Astrocyte (in vitro differentiated cells and primary cell): ENCODE results near the gene CTBP2. TPM values are rescaled to one million over a fixed set of nuclear protein-coding genes. Genes with fewer than 3 reads are reported as not detected.

ENCODE experiments used
- DNase-seq: peaks from one replicate; pipeline ENCODE4 v3.0.0-alpha.2; 2010; ENCODE audit warnings: low read depth
- FAIRE-seq: peaks from 2 replicates; lab custom pipeline; 2011; peaks lifted over from hg19 to GRCh38; lab: Jason Lieb, UNC
- H2AFZ ChIP-seq: 2 replicates; pipeline ENCODE4 v1.6.0; 2012; ENCODE audit warnings: low read depth, low read length, inconsistent platforms
- H3K27ac ChIP-seq: 2 replicates; pipeline ENCODE4 v1.5.1; 2011; ENCODE audit warnings: low read depth, low read length, inconsistent platforms
- H3K27me3 ChIP-seq: 2 replicates; pipeline ENCODE4 v1.6.0; 2011; ENCODE audit warnings: low read length, inconsistent platforms; ENCODE audit not compliant: insufficient read depth
- H3K36me3 ChIP-seq: 2 replicates; pipeline ENCODE4 v1.5.1; 2011; ENCODE audit warnings: low read length, inconsistent platforms; ENCODE audit not compliant: insufficient read depth
- H3K4me1 ChIP-seq: 2 replicates; pipeline ENCODE4 v1.5.1; 2011; ENCODE audit warnings: low read length, inconsistent platforms; ENCODE audit not compliant: insufficient read depth
- H3K4me2 ChIP-seq: 2 replicates; pipeline ENCODE4 v1.6.0; 2012; ENCODE audit warnings: low read length, inconsistent platforms
- H3K4me3 ChIP-seq: 2 replicates; pipeline ENCODE4 v1.5.1; 2011; ENCODE audit warnings: low read depth, mild to moderate bottlenecking, low read length, inconsistent platforms; ENCODE audit not compliant: insufficient read depth
- H3K79me2 ChIP-seq: 2 replicates; pipeline ENCODE4 v1.6.0; 2012; ENCODE audit warnings: mild to moderate bottlenecking, low read length, inconsistent platforms; ENCODE audit not compliant: insufficient read depth
- H3K9ac ChIP-seq: 2 replicates; pipeline ENCODE4 v1.6.0; 2012; ENCODE audit warnings: mild to moderate bottlenecking, low read length, inconsistent platforms
- H3K9me3 ChIP-seq: 2 replicates; pipeline ENCODE4 v1.5.1; 2012; ENCODE audit warnings: low read depth, mild to moderate bottlenecking, low read length, inconsistent platforms; ENCODE audit not compliant: insufficient read depth
- H4K20me1 ChIP-seq: 2 replicates; pipeline ENCODE4 v1.6.0; 2012; ENCODE audit warnings: low read length, inconsistent platforms; ENCODE audit not compliant: insufficient read depth
- H3K27ac Mint-ChIP-seq: one replicate; pipeline ENCODE4 v1.8.0; 2021; ENCODE audit warnings: mild to moderate bottlenecking, mixed read lengths; ENCODE audit not compliant: unreplicated experiment
- H3K27me3 Mint-ChIP-seq: one replicate; pipeline ENCODE4 v1.8.0; 2021; ENCODE audit warnings: low read depth, mixed read lengths; ENCODE audit not compliant: unreplicated experiment
- H3K36me3 Mint-ChIP-seq: one replicate; pipeline ENCODE4 v1.8.0; 2021; ENCODE audit warnings: low read depth, mixed read lengths; ENCODE audit not compliant: unreplicated experiment
- H3K4me1 Mint-ChIP-seq: one replicate; pipeline ENCODE4 v1.8.0; 2021; ENCODE audit warnings: low read depth, mixed read lengths; ENCODE audit not compliant: unreplicated experiment
- H3K4me3 Mint-ChIP-seq: one replicate; pipeline ENCODE4 v1.8.0; 2021; ENCODE audit warnings: mild to moderate bottlenecking, moderate library complexity, mixed read lengths; ENCODE audit not compliant: unreplicated experiment
- H3K9me3 Mint-ChIP-seq: one replicate; pipeline ENCODE4 v1.8.0; 2021; ENCODE audit warnings: mild to moderate bottlenecking, mixed read lengths; ENCODE audit not compliant: unreplicated experiment
- EZH2 ChIP-seq: IDR thresholded peaks from 2 replicates; pipeline ENCODE4 v1.6.1; 2012; ENCODE audit warnings: mild to moderate bottlenecking, low read length, inconsistent platforms; ENCODE audit not compliant: insufficient read depth
- total RNA-seq: library from RNA; stranded (reverse); gene quantifications from 2 replicates; pipeline ENCODE4 v1.2.1, GENCODE V29; 2021
- TF ChIP-seq, protein P1 (sequence below): IDR thresholded peaks from 2 replicates; pipeline ENCODE4 v1.5.1; 2011; ENCODE audit warnings: low read depth, mild to moderate bottlenecking, inconsistent platforms, low read length, moderate library complexity; ENCODE audit not compliant: insufficient read depth

CTBP2 gene
- total RNA-seq, 1 donor from 2014 or later, result 109 TPM

DNA sequence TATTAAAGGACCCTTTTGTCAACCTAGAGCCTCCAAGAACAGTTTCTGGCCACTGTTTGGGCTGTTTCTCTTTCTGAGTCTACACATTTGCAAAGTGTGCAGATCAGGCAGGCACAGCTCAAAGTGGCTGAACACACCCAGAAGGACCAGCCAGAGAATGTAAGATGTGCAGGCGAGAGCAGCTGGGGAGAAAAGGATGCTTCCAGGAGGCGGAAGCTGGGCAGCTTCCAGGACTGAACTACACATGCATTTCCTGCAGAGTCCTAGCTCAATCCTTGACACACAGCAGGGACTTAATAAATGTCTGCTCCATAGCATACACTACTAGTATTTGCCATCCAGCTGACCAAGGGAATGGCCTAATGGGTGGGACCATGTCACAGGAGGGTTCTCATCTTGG, 70.9 kb downstream of the CTBP2 start:
- no peak overlapping the region for H3K27ac Mint-ChIP-seq
- Histone ChIP-seq H3K9me3 (no peaks in the 10 kb centered on the region), H3K36me3 (peaks cover 6% of the 10 kb centered on the region), H3K27me3 (no peaks in the 10 kb centered on the region), H2AFZ (no peak overlapping the region), H3K9ac (no peak overlapping the region), H3K79me2 (peaks cover 86% of the 10 kb centered on the region), H3K4me2 (no peak overlapping the region), H4K20me1 (peaks cover 73% of the 10 kb centered on the region), H3K4me1 (peaks cover 31% of the 10 kb centered on the region), H3K4me3 (no peak overlapping the region), H3K27ac (no peak overlapping the region)
- no peaks in the 10 kb centered on the region for H3K27me3 Mint-ChIP-seq
- peaks cover 27% of the 10 kb centered on the region for H3K36me3 Mint-ChIP-seq
- TF ChIP-seq, protein P1, sequence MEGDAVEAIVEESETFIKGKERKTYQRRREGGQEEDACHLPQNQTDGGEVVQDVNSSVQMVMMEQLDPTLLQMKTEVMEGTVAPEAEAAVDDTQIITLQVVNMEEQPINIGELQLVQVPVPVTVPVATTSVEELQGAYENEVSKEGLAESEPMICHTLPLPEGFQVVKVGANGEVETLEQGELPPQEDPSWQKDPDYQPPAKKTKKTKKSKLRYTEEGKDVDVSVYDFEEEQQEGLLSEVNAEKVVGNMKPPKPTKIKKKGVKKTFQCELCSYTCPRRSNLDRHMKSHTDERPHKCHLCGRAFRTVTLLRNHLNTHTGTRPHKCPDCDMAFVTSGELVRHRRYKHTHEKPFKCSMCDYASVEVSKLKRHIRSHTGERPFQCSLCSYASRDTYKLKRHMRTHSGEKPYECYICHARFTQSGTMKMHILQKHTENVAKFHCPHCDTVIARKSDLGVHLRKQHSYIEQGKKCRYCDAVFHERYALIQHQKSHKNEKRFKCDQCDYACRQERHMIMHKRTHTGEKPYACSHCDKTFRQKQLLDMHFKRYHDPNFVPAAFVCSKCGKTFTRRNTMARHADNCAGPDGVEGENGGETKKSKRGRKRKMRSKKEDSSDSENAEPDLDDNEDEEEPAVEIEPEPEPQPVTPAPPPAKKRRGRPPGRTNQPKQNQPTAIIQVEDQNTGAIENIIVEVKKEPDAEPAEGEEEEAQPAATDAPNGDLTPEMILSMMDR, result no peak
- no peak for TF ChIP-seq EZH2
- H3K4me1 Mint-ChIP-seq, result peaks cover 65% of the 10 kb centered on the region
- H3K9me3 Mint-ChIP-seq, result no peaks in the 10 kb centered on the region
- no peak for FAIRE-seq
- H3K4me3 Mint-ChIP-seq, result no peak overlapping the region
- DNase-seq, result no peak

DNA sequence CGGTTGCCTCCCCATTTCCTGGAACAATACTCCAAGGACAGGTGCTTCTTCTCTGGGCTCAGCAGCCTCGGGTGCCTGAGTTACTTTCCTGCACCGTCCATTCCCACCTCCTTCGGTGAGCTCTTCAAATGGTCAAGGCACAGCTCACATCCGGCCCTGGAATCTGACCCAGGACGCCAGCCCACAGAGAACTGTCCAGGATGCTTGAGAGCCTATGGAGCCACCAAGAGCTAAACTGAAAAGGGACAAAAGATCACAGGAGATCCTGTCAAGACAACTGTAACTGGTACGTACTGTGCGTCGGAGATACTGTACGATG, 72.5 kb downstream of the CTBP2 start:
- H3K4me3 Mint-ChIP-seq, result no peak overlapping the region
- H3K27ac Mint-ChIP-seq, result peak overlapping the region; percentile 74
- Histone ChIP-seq H3K79me2 (peaks cover 81% of the 10 kb centered on the region), H3K9me3 (no peaks in the 10 kb centered on the region), H2AFZ (no peak overlapping the region), H3K4me1 (peaks cover 34% of the 10 kb centered on the region), H3K27ac (no peak overlapping the region), H3K27me3 (no peaks in the 10 kb centered on the region), H3K9ac (no peak overlapping the region), H3K4me3 (no peak overlapping the region), H3K36me3 (peaks cover 6% of the 10 kb centered on the region), H4K20me1 (peaks cover 65% of the 10 kb centered on the region), H3K4me2 (no peak overlapping the region)
- no peaks in the 10 kb centered on the region for H3K9me3 Mint-ChIP-seq
- H3K36me3 Mint-ChIP-seq, result peaks cover 31% of the 10 kb centered on the region
- DNase-seq (no peak), FAIRE-seq (no peak)
- no peak for TF ChIP-seq EZH2
- TF ChIP-seq, protein P1, result no peak
- no peaks in the 10 kb centered on the region for H3K27me3 Mint-ChIP-seq
- H3K4me1 Mint-ChIP-seq, result peaks cover 66% of the 10 kb centered on the region

DNA sequence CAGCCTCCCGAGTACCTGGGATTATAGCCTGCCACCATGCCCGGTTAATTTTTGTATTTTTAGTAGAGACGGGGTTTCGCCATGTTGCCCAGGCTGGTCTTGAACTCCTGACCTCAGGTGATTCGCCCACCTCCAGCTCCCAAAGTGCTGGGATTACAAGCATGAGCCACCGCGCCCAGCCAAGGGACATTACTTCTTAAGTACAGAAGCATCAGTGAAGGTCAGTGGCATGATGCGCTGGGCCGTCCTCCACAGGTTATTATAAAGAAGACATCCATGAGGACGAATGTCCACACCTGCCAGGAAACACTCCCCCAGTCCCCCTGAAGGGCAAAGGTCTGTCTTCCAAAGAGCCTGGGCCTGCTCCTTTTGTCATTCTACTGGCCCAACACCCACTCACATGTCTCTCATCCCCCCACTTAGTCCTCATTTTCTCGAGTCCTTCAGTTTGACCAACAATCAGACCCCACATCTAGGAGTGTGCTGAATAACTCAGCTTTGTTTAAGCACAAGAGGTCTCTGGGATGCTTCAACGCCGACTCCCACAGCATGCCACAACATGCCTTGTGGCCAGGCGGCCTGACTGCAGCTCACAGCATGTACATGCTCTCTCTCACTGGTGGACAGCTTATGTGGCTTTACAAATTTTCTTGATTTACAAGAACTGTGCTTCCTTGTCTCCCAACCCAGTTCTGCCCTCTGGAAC, 73.0 kb downstream of the CTBP2 start:
- Histone ChIP-seq H3K79me2 (peaks cover 81% of the 10 kb centered on the region), H3K4me3 (no peak overlapping the region), H3K27ac (no peak overlapping the region), H3K4me2 (no peak overlapping the region), H3K27me3 (no peaks in the 10 kb centered on the region), H2AFZ (no peak overlapping the region), H3K4me1 (peaks cover 30% of the 10 kb centered on the region), H4K20me1 (peaks cover 60% of the 10 kb centered on the region), H3K9me3 (no peaks in the 10 kb centered on the region), H3K36me3 (peaks cover 6% of the 10 kb centered on the region), H3K9ac (no peak overlapping the region)
- Mint-ChIP-seq H3K4me3 (no peak overlapping the region), H3K27ac (peak overlapping the region; percentile 74), H3K9me3 (no peaks in the 10 kb centered on the region), H3K4me1 (peaks cover 63% of the 10 kb centered on the region), H3K27me3 (no peaks in the 10 kb centered on the region), H3K36me3 (peaks cover 31% of the 10 kb centered on the region)
- DNase-seq, result no peak
- TF ChIP-seq EZH2, result no peak
- TF ChIP-seq, protein P1, result no peak
- FAIRE-seq, result no peak
